A673 (cell line): ENCODE data around the gene USP3. TPM values are rescaled to one million over a fixed set of nuclear protein-coding genes. Genes with fewer than 3 reads are reported as not detected.

Experiments used
- BruUV-seq: library from RNA; stranded (reverse); fragments of 400-500 nt; replicated peaks from 2 replicates; lab custom pipeline; 2021; lab: Mats Ljungman, UMichigan
- CTCF ChIA-PET: fragments of 300-600 bp; sonication (Branson Sonifier 250); formaldehyde crosslinking; loops from one replicate; lab custom pipeline; 2022; ENCODE audit warnings: antibody characterized with exemption; lab: Charles Lee
- POLR2A ChIA-PET: fragments of 300-600 bp; sonication (Branson Sonifier 250); formaldehyde crosslinking; loops from one replicate; lab custom pipeline; 2022; ENCODE audit warnings: antibody characterized with exemption; ENCODE audit not compliant: low non-redundant PET; lab: Charles Lee
- DNase-seq: peaks from one replicate; pipeline ENCODE4 v3.0.0-alpha.2; 2015; ENCODE audit warnings: low spot score
- H3K27ac ChIP-seq: fragments of 200-600 bp; sonication (generic); 2 replicates; pipeline ENCODE4 v1.5.1; 2016; ENCODE audit warnings: mixed run types, low read depth, mild to moderate bottlenecking, mixed read lengths, antibody characterized with exemption, low read length; ENCODE audit not compliant: poor library complexity, severe bottlenecking
- H3K27me3 ChIP-seq: fragments of 200-600 bp; sonication (generic); replicated peaks from 2 replicates; pipeline ENCODE4 v1.6.1; 2017; ENCODE audit warnings: mixed run types, low read depth, mild to moderate bottlenecking, mixed read lengths, antibody characterized with exemption, low read length; ENCODE audit not compliant: insufficient read depth, poor library complexity
- H3K36me3 ChIP-seq: fragments of 200-600 bp; sonication (generic); 2 replicates; pipeline ENCODE4 v1.6.1; 2016; ENCODE audit warnings: mixed run types, mild to moderate bottlenecking, mixed read lengths, antibody characterized with exemption, low read length; ENCODE audit not compliant: insufficient read depth, poor library complexity, severe bottlenecking
- H3K4me1 ChIP-seq: fragments of 200-600 bp; sonication (generic); 2 replicates; pipeline ENCODE4 v1.6.1; 2017; ENCODE audit warnings: mixed run types, mild to moderate bottlenecking, mixed read lengths, antibody characterized with exemption, low read length; ENCODE audit not compliant: insufficient read depth, poor library complexity, severe bottlenecking
- H3K4me3 ChIP-seq: fragments of 200-600 bp; sonication (generic); 2 replicates; pipeline ENCODE4 v1.5.1; 2016; ENCODE audit warnings: low read depth, mixed run types, mild to moderate bottlenecking, mixed read lengths, low read length; ENCODE audit not compliant: poor library complexity, severe bottlenecking
- H3K9me3 ChIP-seq: fragments of 200-600 bp; sonication (generic); 2 replicates; pipeline ENCODE4 v1.6.1; 2016; ENCODE audit warnings: mixed run types, low read depth, mild to moderate bottlenecking, mixed read lengths, antibody characterized with exemption, low read length; ENCODE audit not compliant: poor library complexity, severe bottlenecking
- CTCF ChIP-seq: fragments of 300-800, 200-600 bp; sonication (generic); conservative IDR thresholded peaks from 2 replicates; pipeline ENCODE4 v1.5.1; 2017; ENCODE audit warnings: low read depth, mild to moderate bottlenecking, antibody characterized with exemption, low read length, moderate library complexity, mixed read lengths
- EZH2 ChIP-seq: fragments of 200-600 bp; sonication (generic); IDR thresholded peaks from 2 replicates; pipeline ENCODE4 v1.6.1; 2017; ENCODE audit warnings: borderline replicate concordance, low read depth, mild to moderate bottlenecking, mixed read lengths, antibody characterized with exemption, low read length; ENCODE audit not compliant: poor library complexity, severe bottlenecking
- intact Hi-C: fragments of 100-400 bp; cut with micrococcal nuclease; formaldehyde crosslinking; loops from one replicate; pipeline ENCODE4 v1.10.0; 2022; ENCODE audit not compliant: unreplicated experiment
- total RNA-seq: library from RNA; stranded (reverse); gene quantifications from 2 replicates; pipeline ENCODE4 v1.2.3, GENCODE V29; 2021

Gene USP3
- total RNA-seq, 1 experiment from 2014 or later = 65.3 TPM

GRCh38 chr15:63488398-63488960 lies 15.9 kb upstream of the USP3 start:
- TF ChIP-seq EZH2 (no peak), CTCF (no peak)
- Histone ChIP-seq H3K36me3 (no peaks in the 10 kb centered on the region), H3K9me3 (no peaks in the 10 kb centered on the region), H3K4me1 (peaks cover 16% of the 10 kb centered on the region), H3K27ac (no peak overlapping the region), H3K4me3 (no peak overlapping the region), H3K27me3 (no peaks in the 10 kb centered on the region)
- DNase-seq = no peak
- BruUV-seq = no TSS peak
- ChIA-PET POLR2A (no interaction called here), CTCF (no interaction called here)
- intact Hi-C loops = loop anchor here (5.0 kb wide), 1 partner anchor 109 kb away; the partner anchor contains the start of gene FBXL22

GRCh38 chr15:63489352-63489751 lies 15.0 kb upstream of the USP3 start:
- Histone ChIP-seq H3K4me1 (peaks cover 10% of the 10 kb centered on the region), H3K9me3 (no peaks in the 10 kb centered on the region), H3K27ac (no peak overlapping the region), H3K27me3 (no peaks in the 10 kb centered on the region), H3K36me3 (no peaks in the 10 kb centered on the region), H3K4me3 (no peak overlapping the region)
- TF ChIP-seq CTCF (no peak), EZH2 (no peak)
- intact Hi-C loops = loop anchor here (5.0 kb wide), 1 partner anchor 108 kb away; the partner anchor contains the start of gene FBXL22
- ChIA-PET CTCF (no interaction called here), POLR2A (no interaction called here)
- no peak for DNase-seq
- BruUV-seq = no TSS peak

- Histone ChIP-seq H3K27ac (no peak overlapping the region), H3K9me3 (no peaks in the 10 kb centered on the region), H3K27me3 (no peaks in the 10 kb centered on the region), H3K4me3 (no peak overlapping the region), H3K4me1 (peaks cover 10% of the 10 kb centered on the region), H3K36me3 (no peaks in the 10 kb centered on the region)
- ChIA-PET CTCF (interaction anchor here (0.5 kb wide), 1 partner anchor 56 kb away, joined by 5 read pairs; no protein-coding TSS in a partner anchor), POLR2A (no interaction called here)
- BruUV-seq = no TSS peak
- no peak for TF ChIP-seq EZH2
- TF ChIP-seq CTCF = no peak
- intact Hi-C loops = no loop called here
- DNase-seq = no peak
Observed at GRCh38 chr15:63490345-63491034, 13.9 kb upstream of the USP3 start.
